GM23338 (cell line): ENCODE results near the gene EFTUD2. TPM values are rescaled to one million over a fixed set of nuclear protein-coding genes. Genes with fewer than 3 reads are reported as not detected.

Experiments
- ATAC-seq: fragments of 200-7000 bp; cut with Tn5 transposase; 3 replicates; pipeline ENCODE4 v1.9.1; 2020
- DNase-seq: peaks from one replicate; pipeline ENCODE4 v3.0.0-alpha.2; 2015; ENCODE audit warnings: low spot score
- H2AFZ ChIP-seq: fragments of 200-600 bp; sonication (generic); 2 replicates; pipeline ENCODE4 v1.8.0; 2016; ENCODE audit warnings: antibody characterized with exemption, mild to moderate bottlenecking, moderate library complexity
- H3F3A ChIP-seq: fragments of 200-600 bp; sonication (generic); replicated peaks from 2 replicates; pipeline ENCODE4 v1.8.0; 2017; ENCODE audit warnings: antibody characterized with exemption, mixed run types, low read depth
- H3K27ac ChIP-seq: fragments of 200-600 bp; sonication (generic); 2 replicates; pipeline ENCODE4 v1.6.1; 2016; ENCODE audit warnings: low read depth
- H3K27me3 ChIP-seq: fragments of 200-600 bp; sonication (generic); 2 replicates; pipeline ENCODE4 v1.8.0; 2016; ENCODE audit warnings: mild to moderate bottlenecking, mixed run types, moderate library complexity; ENCODE audit not compliant: insufficient read depth
- H3K36me3 ChIP-seq: fragments of 200-600 bp; sonication (generic); 2 replicates; pipeline ENCODE4 v1.8.0; 2016; ENCODE audit warnings: mild to moderate bottlenecking; ENCODE audit not compliant: insufficient read depth
- H3K4me1 ChIP-seq: fragments of 200-600 bp; sonication (generic); 2 replicates; pipeline ENCODE4 v1.8.0; 2016; ENCODE audit warnings: mild to moderate bottlenecking, moderate library complexity; ENCODE audit not compliant: insufficient read depth
- H3K4me2 ChIP-seq: fragments of 200-600 bp; sonication (generic); 2 replicates; pipeline ENCODE4 v1.7.1; 2017; ENCODE audit warnings: mixed run types
- H3K4me3 ChIP-seq: fragments of 200-600 bp; sonication (generic); 2 replicates; pipeline ENCODE4 v1.6.1; 2016; ENCODE audit warnings: mixed run types
- H3K79me2 ChIP-seq: fragments of 200-600 bp; sonication (generic); replicated peaks from 2 replicates; pipeline ENCODE4 v1.8.0; 2017; ENCODE audit warnings: mild to moderate bottlenecking; ENCODE audit not compliant: insufficient read depth
- H3K9me2 ChIP-seq: fragments of 200-600 bp; sonication (generic); 2 replicates; pipeline ENCODE4 v1.8.0; 2017; ENCODE audit not compliant: insufficient read depth
- H4K20me1 ChIP-seq: fragments of 200-600 bp; sonication (generic); replicated peaks from 2 replicates; pipeline ENCODE4 v1.8.0; 2017; ENCODE audit warnings: mild to moderate bottlenecking; ENCODE audit not compliant: insufficient read depth
- H3K27ac Mint-ChIP-seq: 2 replicates; pipeline ENCODE4 v1.8.0; 2020; ENCODE audit warnings: inconsistent platforms, mild to moderate bottlenecking, moderate library complexity, mixed read lengths
- H3K27me3 Mint-ChIP-seq: 3 replicates; pipeline ENCODE4 v1.8.0; 2022; ENCODE audit warnings: low read depth, mild to moderate bottlenecking, moderate library complexity, mixed read lengths, inconsistent platforms; ENCODE audit not compliant: insufficient read depth, poor library complexity
- H3K36me3 Mint-ChIP-seq: 3 replicates; pipeline ENCODE4 v1.8.0; 2021; ENCODE audit warnings: low read depth, mild to moderate bottlenecking, inconsistent platforms, moderate library complexity, mixed read lengths
- H3K4me1 Mint-ChIP-seq: 3 replicates; pipeline ENCODE4 v1.8.0; 2020; ENCODE audit warnings: mild to moderate bottlenecking, inconsistent platforms, mixed read lengths
- H3K4me3 Mint-ChIP-seq: 3 replicates; pipeline ENCODE4 v1.8.0; 2021; ENCODE audit warnings: moderate library complexity, mild to moderate bottlenecking, inconsistent platforms, mixed read lengths
- H3K9me3 Mint-ChIP-seq: 3 replicates; pipeline ENCODE4 v1.8.0; 2020; ENCODE audit warnings: moderate library complexity, mild to moderate bottlenecking, inconsistent platforms, mixed read lengths
- CREB1 ChIP-seq: fragments of 250-450 bp; sonication (Bioruptor Pico); IDR thresholded peaks from 2 replicates; pipeline ENCODE4 v1.5.0; 2020; ENCODE audit warnings: low read depth, mild to moderate bottlenecking, moderate library complexity
- ETS1 ChIP-seq: IDR thresholded peaks from 2 replicates; pipeline ENCODE4 v1.6.1; 2016; ENCODE audit warnings: antibody characterized with exemption
- EZH2 ChIP-seq: fragments of 200-600 bp; sonication (generic); IDR thresholded peaks from one replicate; pipeline ENCODE4 v1.8.0; 2017; ENCODE audit warnings: antibody characterized with exemption, mild to moderate bottlenecking, low read depth; ENCODE audit not compliant: unreplicated experiment
- EZH2phosphoT487 ChIP-seq: fragments of 200-600 bp; sonication (generic); IDR thresholded peaks from one replicate; pipeline ENCODE4 v1.8.1; 2018; ENCODE audit warnings: antibody characterized with exemption; ENCODE audit not compliant: unreplicated experiment
- JUNB ChIP-seq: IDR thresholded peaks from one replicate; pipeline ENCODE4 v1.6.1; 2016; ENCODE audit warnings: antibody characterized with exemption; ENCODE audit not compliant: unreplicated experiment
- NANOG ChIP-seq: IDR thresholded peaks from 2 replicates; pipeline ENCODE4 v1.6.1; 2016; ENCODE audit warnings: antibody characterized with exemption, borderline replicate concordance
- POLR2AphosphoS5 ChIP-seq: IDR thresholded peaks from 2 replicates; pipeline ENCODE4 v1.6.1; 2016; ENCODE audit warnings: antibody characterized with exemption, low read depth
- STAT1 ChIP-seq: IDR thresholded peaks from one replicate; pipeline ENCODE4 v1.6.1; 2016; ENCODE audit warnings: antibody characterized with exemption; ENCODE audit not compliant: unreplicated experiment
- ZNF114 ChIP-seq: fragments of 250-450 bp; sonication (Bioruptor Pico); IDR thresholded peaks from 2 replicates; pipeline ENCODE4 v1.5.0; 2020; ENCODE audit warnings: mild to moderate bottlenecking, moderate library complexity
- ZNF331 ChIP-seq: fragments of 250-450 bp; sonication (Bioruptor Pico); IDR thresholded peaks from 2 replicates; pipeline ENCODE4 v1.5.0; 2020; ENCODE audit warnings: low read depth, mild to moderate bottlenecking, moderate library complexity
- polyA plus RNA-seq: library from polyadenylated mRNA; unstranded; fragments of >200 nt; fragmentation: Nextera tagmentation; extraction: Ambion mirVana; gene quantifications from 2 replicates; pipeline ENCODE4 v1.2.1, GENCODE V29; 2016
- total RNA-seq: library from RNA; depleted of rRNA; stranded (reverse); fragments of >200 nt; shearing (Covaris generic); gene quantifications from 2 replicates; pipeline ENCODE4 v1.2.3, GENCODE V29; 2014
- TF ChIP-seq, protein P1 (sequence below), 2 experiments: fragments of 200-600 bp in 1 of 2; sonication (generic) in 1 of 2; conservative IDR thresholded peaks; 2 replicates each; pipeline versions ENCODE4 v1.5.1 to v1.6.1; 2016 to 2017; ENCODE audit warnings: antibody characterized with exemption in 2 of 2, low read depth in 2 of 2, mild to moderate bottlenecking in 2 of 2, moderate library complexity in 1 of 2
- TF ChIP-seq, protein P2 (sequence below): IDR thresholded peaks from one replicate; pipeline ENCODE4 v1.6.1; 2018; ENCODE audit warnings: antibody characterized with exemption; ENCODE audit not compliant: unreplicated experiment
- TF ChIP-seq, protein P3 (sequence below): fragments of 250-450 bp; sonication (Bioruptor Pico); IDR thresholded peaks from 2 replicates; pipeline ENCODE4 v1.5.0; 2020; ENCODE audit warnings: mild to moderate bottlenecking, moderate library complexity

Gene EFTUD2
- total and polyA plus RNA-seq, 2 experiments from 2014 or later = 61.6 to 196 TPM

GRCh38 chr17:44922746-44923470 is 23.7 kb upstream of the EFTUD2 start:
- Mint-ChIP-seq H3K27ac (no peak overlapping the region), H3K4me3 (no peak overlapping the region; the same call in 2 of the 3 replicates), H3K4me1 (peaks cover 37% of the 10 kb centered on the region), H3K36me3 (peaks cover 29% of the 10 kb centered on the region), H3K9me3 (no peaks in the 10 kb centered on the region), H3K27me3 (peaks cover 21% of the 10 kb centered on the region)
- no peaks in the 10 kb centered on the region for H3K79me2 ChIP-seq
- 0 out of 2 replicates have a peak, but pooled peaks cover 23% of the 10 kb centered on the region for H3F3A ChIP-seq
- H2AFZ ChIP-seq = no peak overlapping the region
- H3K4me2 ChIP-seq = no peak overlapping the region
- DNase-seq = no peak
- no peaks in the 10 kb centered on the region for H3K9me2 ChIP-seq
- no peak overlapping the region for H3K27ac ChIP-seq
- peaks cover 10% of the 10 kb centered on the region; the same call in 1 of the 2 replicates for H3K36me3 ChIP-seq
- peaks cover 12% of the 10 kb centered on the region; the same call in 1 of the 2 replicates for H3K4me1 ChIP-seq
- H3K4me3 ChIP-seq = no peak overlapping the region
- H3K27me3 ChIP-seq = no peaks in the 10 kb centered on the region
- ATAC-seq = no peak
- no peak for TF ChIP-seq STAT1
- TF ChIP-seq EZH2phosphoT487 = no peak
- TF ChIP-seq, protein P1, sequence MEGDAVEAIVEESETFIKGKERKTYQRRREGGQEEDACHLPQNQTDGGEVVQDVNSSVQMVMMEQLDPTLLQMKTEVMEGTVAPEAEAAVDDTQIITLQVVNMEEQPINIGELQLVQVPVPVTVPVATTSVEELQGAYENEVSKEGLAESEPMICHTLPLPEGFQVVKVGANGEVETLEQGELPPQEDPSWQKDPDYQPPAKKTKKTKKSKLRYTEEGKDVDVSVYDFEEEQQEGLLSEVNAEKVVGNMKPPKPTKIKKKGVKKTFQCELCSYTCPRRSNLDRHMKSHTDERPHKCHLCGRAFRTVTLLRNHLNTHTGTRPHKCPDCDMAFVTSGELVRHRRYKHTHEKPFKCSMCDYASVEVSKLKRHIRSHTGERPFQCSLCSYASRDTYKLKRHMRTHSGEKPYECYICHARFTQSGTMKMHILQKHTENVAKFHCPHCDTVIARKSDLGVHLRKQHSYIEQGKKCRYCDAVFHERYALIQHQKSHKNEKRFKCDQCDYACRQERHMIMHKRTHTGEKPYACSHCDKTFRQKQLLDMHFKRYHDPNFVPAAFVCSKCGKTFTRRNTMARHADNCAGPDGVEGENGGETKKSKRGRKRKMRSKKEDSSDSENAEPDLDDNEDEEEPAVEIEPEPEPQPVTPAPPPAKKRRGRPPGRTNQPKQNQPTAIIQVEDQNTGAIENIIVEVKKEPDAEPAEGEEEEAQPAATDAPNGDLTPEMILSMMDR (conservative IDR thresholded peaks at IDR 0.05; ENCODE audit: low read depth in 2 of 2) = no peak
- no peak for TF ChIP-seq NANOG
- no peak for TF ChIP-seq ZNF331 (CRISPR knock-in tag)
- no peak for TF ChIP-seq ZNF114 (CRISPR knock-in tag)
- TF ChIP-seq, protein P2, sequence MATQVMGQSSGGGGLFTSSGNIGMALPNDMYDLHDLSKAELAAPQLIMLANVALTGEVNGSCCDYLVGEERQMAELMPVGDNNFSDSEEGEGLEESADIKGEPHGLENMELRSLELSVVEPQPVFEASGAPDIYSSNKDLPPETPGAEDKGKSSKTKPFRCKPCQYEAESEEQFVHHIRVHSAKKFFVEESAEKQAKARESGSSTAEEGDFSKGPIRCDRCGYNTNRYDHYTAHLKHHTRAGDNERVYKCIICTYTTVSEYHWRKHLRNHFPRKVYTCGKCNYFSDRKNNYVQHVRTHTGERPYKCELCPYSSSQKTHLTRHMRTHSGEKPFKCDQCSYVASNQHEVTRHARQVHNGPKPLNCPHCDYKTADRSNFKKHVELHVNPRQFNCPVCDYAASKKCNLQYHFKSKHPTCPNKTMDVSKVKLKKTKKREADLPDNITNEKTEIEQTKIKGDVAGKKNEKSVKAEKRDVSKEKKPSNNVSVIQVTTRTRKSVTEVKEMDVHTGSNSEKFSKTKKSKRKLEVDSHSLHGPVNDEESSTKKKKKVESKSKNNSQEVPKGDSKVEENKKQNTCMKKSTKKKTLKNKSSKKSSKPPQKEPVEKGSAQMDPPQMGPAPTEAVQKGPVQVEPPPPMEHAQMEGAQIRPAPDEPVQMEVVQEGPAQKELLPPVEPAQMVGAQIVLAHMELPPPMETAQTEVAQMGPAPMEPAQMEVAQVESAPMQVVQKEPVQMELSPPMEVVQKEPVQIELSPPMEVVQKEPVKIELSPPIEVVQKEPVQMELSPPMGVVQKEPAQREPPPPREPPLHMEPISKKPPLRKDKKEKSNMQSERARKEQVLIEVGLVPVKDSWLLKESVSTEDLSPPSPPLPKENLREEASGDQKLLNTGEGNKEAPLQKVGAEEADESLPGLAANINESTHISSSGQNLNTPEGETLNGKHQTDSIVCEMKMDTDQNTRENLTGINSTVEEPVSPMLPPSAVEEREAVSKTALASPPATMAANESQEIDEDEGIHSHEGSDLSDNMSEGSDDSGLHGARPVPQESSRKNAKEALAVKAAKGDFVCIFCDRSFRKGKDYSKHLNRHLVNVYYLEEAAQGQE = no peak
- no peak for TF ChIP-seq EZH2
- no peak for TF ChIP-seq JUNB
- TF ChIP-seq ETS1 = no peak
- TF ChIP-seq CREB1 (CRISPR knock-in tag) = no peak
- TF ChIP-seq, protein P3, sequence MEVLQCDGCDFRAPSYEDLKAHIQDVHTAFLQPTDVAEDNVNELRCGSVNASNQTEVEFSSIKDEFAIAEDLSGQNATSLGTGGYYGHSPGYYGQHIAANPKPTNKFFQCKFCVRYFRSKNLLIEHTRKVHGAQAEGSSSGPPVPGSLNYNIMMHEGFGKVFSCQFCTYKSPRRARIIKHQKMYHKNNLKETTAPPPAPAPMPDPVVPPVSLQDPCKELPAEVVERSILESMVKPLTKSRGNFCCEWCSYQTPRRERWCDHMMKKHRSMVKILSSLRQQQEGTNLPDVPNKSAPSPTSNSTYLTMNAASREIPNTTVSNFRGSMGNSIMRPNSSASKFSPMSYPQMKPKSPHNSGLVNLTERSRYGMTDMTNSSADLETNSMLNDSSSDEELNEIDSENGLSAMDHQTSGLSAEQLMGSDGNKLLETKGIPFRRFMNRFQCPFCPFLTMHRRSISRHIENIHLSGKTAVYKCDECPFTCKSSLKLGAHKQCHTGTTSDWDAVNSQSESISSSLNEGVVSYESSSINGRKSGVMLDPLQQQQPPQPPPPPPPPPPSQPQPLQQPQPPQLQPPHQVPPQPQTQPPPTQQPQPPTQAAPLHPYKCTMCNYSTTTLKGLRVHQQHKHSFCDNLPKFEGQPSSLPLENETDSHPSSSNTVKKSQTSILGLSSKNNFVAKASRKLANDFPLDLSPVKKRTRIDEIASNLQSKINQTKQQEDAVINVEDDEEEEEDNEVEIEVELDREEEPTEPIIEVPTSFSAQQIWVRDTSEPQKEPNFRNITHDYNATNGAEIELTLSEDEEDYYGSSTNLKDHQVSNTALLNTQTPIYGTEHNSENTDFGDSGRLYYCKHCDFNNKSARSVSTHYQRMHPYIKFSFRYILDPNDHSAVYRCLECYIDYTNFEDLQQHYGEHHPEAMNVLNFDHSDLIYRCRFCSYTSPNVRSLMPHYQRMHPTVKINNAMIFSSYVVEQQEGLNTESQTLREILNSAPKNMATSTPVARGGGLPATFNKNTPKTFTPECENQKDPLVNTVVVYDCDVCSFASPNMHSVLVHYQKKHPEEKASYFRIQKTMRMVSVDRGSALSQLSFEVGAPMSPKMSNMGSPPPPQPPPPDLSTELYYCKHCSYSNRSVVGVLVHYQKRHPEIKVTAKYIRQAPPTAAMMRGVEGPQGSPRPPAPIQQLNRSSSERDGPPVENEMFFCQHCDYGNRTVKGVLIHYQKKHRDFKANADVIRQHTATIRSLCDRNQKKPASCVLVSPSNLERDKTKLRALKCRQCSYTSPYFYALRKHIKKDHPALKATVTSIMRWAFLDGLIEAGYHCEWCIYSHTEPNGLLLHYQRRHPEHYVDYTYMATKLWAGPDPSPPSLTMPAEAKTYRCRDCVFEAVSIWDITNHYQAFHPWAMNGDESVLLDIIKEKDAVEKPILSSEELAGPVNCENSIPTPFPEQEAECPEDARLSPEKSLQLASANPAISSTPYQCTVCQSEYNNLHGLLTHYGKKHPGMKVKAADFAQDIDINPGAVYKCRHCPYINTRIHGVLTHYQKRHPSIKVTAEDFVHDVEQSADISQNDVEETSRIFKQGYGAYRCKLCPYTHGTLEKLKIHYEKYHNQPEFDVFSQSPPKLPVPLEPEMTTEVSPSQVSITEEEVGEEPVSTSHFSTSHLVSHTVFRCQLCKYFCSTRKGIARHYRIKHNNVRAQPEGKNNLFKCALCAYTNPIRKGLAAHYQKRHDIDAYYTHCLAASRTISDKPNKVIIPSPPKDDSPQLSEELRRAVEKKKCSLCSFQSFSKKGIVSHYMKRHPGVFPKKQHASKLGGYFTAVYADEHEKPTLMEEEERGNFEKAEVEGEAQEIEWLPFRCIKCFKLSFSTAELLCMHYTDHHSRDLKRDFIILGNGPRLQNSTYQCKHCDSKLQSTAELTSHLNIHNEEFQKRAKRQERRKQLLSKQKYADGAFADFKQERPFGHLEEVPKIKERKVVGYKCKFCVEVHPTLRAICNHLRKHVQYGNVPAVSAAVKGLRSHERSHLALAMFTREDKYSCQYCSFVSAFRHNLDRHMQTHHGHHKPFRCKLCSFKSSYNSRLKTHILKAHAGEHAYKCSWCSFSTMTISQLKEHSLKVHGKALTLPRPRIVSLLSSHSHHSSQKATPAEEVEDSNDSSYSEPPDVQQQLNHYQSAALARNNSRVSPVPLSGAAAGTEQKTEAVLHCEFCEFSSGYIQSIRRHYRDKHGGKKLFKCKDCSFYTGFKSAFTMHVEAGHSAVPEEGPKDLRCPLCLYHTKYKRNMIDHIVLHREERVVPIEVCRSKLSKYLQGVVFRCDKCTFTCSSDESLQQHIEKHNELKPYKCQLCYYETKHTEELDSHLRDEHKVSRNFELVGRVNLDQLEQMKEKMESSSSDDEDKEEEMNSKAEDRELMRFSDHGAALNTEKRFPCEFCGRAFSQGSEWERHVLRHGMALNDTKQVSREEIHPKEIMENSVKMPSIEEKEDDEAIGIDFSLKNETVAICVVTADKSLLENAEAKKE (CRISPR knock-in tag) = no peak
- TF ChIP-seq POLR2AphosphoS5 = no peak
- no peaks in the 10 kb centered on the region for H4K20me1 ChIP-seq
